ENCODE results near the gene HSBP1L1. TPM values are rescaled to one million over a fixed set of nuclear protein-coding genes. Genes with fewer than 3 reads are reported as not detected.

Gene HSBP1L1
- total and polyA plus RNA-seq, 2 of the 13 experiments (the other 11 are each of a cell fraction or from before 2014, with no cell fraction given) = 22.6 to 45.1 TPM

DNA sequence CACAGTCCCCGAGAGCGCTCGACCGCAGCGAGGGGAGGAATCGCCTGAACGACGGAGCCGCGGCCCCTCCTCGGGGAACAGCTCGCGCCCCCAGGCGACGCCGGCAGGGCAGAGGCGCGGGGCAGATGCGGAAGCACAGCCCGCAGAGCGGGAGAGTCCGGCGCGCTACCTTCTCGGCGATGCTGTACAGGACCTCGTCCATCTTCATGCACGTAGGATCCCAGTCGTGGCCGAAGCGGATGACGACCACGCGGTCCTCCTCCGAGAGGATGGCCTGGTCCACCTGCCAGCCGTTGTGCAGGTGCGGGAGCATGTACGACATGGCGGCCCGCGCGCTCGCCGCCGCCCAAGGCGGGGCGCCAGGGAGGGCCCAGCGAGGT is 23.6 kb downstream of the HSBP1L1 start (continued):
- TF ChIP-seq MTERF4 (CRISPR knock-in tag; IDR thresholded peaks at IDR 0.05) = no peak
- no peak for TF ChIP-seq RFX3 (CRISPR knock-in tag; IDR thresholded peaks at IDR 0.05)
- TF ChIP-seq ARNT2 (CRISPR knock-in tag; IDR thresholded peaks at IDR 0.05; ENCODE audit: low read depth) = no peak
- no peak; the same call in 1 of the 2 replicates for TF ChIP-seq KDM3A (CRISPR knock-in tag; IDR thresholded peaks at IDR 0.05; ENCODE audit: low read depth)
- peak; percentile 73; the same call in 1 of the 2 replicates for TF ChIP-seq ETV6 (CRISPR knock-in tag; conservative IDR thresholded peaks at IDR 0.05)
- TF ChIP-seq ZNF772 (CRISPR knock-in tag; IDR thresholded peaks at IDR 0.05) = no peak; the same call in 1 of the 2 replicates
- TF ChIP-seq, protein P1, sequence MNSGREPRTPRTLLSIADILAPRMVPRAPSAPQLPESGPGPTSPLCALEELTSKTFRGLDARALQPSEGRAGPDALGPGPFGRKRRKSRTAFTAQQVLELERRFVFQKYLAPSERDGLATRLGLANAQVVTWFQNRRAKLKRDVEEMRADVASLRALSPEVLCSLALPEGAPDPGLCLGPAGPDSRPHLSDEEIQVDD (CRISPR knock-in tag; IDR thresholded peaks at IDR 0.05; ENCODE audit: borderline replicate concordance) = no peak
- TF ChIP-seq SAFB2 (CRISPR knock-in tag; IDR thresholded peaks at IDR 0.05; ENCODE audit: borderline replicate concordance, low read depth) = no peak; the same call in 1 of the 2 replicates
- TF ChIP-seq ZNF777 (CRISPR knock-in tag; IDR thresholded peaks at IDR 0.05) = no peak; the same call in 1 of the 2 replicates
- TF ChIP-seq SP140L (CRISPR knock-in tag; IDR thresholded peaks at IDR 0.05; ENCODE audit: borderline replicate concordance) = no peak
- no peak for TF ChIP-seq CSRNP2 (CRISPR knock-in tag; conservative IDR thresholded peaks at IDR 0.05; ENCODE audit: low read depth)
- TF ChIP-seq, protein P2, sequence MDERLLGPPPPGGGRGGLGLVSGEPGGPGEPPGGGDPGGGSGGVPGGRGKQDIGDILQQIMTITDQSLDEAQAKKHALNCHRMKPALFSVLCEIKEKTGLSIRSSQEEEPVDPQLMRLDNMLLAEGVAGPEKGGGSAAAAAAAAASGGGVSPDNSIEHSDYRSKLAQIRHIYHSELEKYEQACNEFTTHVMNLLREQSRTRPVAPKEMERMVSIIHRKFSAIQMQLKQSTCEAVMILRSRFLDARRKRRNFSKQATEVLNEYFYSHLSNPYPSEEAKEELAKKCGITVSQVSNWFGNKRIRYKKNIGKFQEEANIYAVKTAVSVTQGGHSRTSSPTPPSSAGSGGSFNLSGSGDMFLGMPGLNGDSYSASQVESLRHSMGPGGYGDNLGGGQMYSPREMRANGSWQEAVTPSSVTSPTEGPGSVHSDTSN (CRISPR knock-in tag; IDR thresholded peaks at IDR 0.05) = no peak
- TF ChIP-seq ZNF101 (CRISPR knock-in tag; IDR thresholded peaks at IDR 0.05; ENCODE audit: borderline replicate concordance, low read depth) = no peak
- TF ChIP-seq SRF (IDR thresholded peaks at IDR 0.05; ENCODE audit: low read depth, low read length) = no peak
- TF ChIP-seq KDM1A (CRISPR knock-in tag; IDR thresholded peaks at IDR 0.05) = no peak
- TF ChIP-seq, protein P3, sequence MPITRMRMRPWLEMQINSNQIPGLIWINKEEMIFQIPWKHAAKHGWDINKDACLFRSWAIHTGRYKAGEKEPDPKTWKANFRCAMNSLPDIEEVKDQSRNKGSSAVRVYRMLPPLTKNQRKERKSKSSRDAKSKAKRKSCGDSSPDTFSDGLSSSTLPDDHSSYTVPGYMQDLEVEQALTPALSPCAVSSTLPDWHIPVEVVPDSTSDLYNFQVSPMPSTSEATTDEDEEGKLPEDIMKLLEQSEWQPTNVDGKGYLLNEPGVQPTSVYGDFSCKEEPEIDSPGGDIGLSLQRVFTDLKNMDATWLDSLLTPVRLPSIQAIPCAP (CRISPR knock-in tag; IDR thresholded peaks at IDR 0.05; ENCODE audit: low read depth) = no peak
- TF ChIP-seq ZNF709 (CRISPR knock-in tag; IDR thresholded peaks at IDR 0.05) = no peak
- TF ChIP-seq ZNF335 (CRISPR knock-in tag; IDR thresholded peaks at IDR 0.05) = no peak; the same call in 1 of the 2 replicates
- TF ChIP-seq, protein P4, sequence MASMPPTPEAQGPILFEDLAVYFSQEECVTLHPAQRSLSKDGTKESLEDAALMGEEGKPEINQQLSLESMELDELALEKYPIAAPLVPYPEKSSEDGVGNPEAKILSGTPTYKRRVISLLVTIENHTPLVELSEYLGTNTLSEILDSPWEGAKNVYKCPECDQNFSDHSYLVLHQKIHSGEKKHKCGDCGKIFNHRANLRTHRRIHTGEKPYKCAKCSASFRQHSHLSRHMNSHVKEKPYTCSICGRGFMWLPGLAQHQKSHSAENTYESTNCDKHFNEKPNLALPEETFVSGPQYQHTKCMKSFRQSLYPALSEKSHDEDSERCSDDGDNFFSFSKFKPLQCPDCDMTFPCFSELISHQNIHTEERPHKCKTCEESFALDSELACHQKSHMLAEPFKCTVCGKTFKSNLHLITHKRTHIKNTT (CRISPR knock-in tag; IDR thresholded peaks at IDR 0.05) = 0 out of 2 replicates have a peak, but pooled peaks have one; percentile 50
- TF ChIP-seq ZBTB8A (CRISPR knock-in tag; IDR thresholded peaks at IDR 0.05; ENCODE audit: borderline replicate concordance, low read depth) = no peak
- TF ChIP-seq SMARCE1 (IDR thresholded peaks at IDR 0.05; ENCODE audit: borderline replicate concordance) = no peak
- peak; percentile 19; the same call in 1 of the 2 replicates for TF ChIP-seq KAT8 (CRISPR knock-in tag; IDR thresholded peaks at IDR 0.05)
- TF ChIP-seq, protein P5, sequence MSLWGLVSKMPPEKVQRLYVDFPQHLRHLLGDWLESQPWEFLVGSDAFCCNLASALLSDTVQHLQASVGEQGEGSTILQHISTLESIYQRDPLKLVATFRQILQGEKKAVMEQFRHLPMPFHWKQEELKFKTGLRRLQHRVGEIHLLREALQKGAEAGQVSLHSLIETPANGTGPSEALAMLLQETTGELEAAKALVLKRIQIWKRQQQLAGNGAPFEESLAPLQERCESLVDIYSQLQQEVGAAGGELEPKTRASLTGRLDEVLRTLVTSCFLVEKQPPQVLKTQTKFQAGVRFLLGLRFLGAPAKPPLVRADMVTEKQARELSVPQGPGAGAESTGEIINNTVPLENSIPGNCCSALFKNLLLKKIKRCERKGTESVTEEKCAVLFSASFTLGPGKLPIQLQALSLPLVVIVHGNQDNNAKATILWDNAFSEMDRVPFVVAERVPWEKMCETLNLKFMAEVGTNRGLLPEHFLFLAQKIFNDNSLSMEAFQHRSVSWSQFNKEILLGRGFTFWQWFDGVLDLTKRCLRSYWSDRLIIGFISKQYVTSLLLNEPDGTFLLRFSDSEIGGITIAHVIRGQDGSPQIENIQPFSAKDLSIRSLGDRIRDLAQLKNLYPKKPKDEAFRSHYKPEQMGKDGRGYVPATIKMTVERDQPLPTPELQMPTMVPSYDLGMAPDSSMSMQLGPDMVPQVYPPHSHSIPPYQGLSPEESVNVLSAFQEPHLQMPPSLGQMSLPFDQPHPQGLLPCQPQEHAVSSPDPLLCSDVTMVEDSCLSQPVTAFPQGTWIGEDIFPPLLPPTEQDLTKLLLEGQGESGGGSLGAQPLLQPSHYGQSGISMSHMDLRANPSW (CRISPR knock-in tag; IDR thresholded peaks at IDR 0.05; ENCODE audit: borderline replicate concordance) = no peak

Data from HepG2 (cell line).